GM23338 (cell line): ENCODE results near the gene NUP50. TPM values are rescaled to one million over a fixed set of nuclear protein-coding genes. Genes with fewer than 3 reads are reported as not detected.

Experiments
- ATAC-seq: fragments of 200-7000 bp; cut with Tn5 transposase; 3 replicates; pipeline ENCODE4 v1.9.1; 2020
- DNase-seq: peaks from one replicate; pipeline ENCODE4 v3.0.0-alpha.2; 2015; ENCODE audit warnings: low spot score
- H2AFZ ChIP-seq: fragments of 200-600 bp; sonication (generic); 2 replicates; pipeline ENCODE4 v1.8.0; 2016; ENCODE audit warnings: antibody characterized with exemption, mild to moderate bottlenecking, moderate library complexity
- H3F3A ChIP-seq: fragments of 200-600 bp; sonication (generic); replicated peaks from 2 replicates; pipeline ENCODE4 v1.8.0; 2017; ENCODE audit warnings: antibody characterized with exemption, mixed run types, low read depth
- H3K27ac ChIP-seq: fragments of 200-600 bp; sonication (generic); 2 replicates; pipeline ENCODE4 v1.6.1; 2016; ENCODE audit warnings: low read depth
- H3K27me3 ChIP-seq: fragments of 200-600 bp; sonication (generic); 2 replicates; pipeline ENCODE4 v1.8.0; 2016; ENCODE audit warnings: mild to moderate bottlenecking, mixed run types, moderate library complexity; ENCODE audit not compliant: insufficient read depth
- H3K36me3 ChIP-seq: fragments of 200-600 bp; sonication (generic); 2 replicates; pipeline ENCODE4 v1.8.0; 2016; ENCODE audit warnings: mild to moderate bottlenecking; ENCODE audit not compliant: insufficient read depth
- H3K4me1 ChIP-seq: fragments of 200-600 bp; sonication (generic); 2 replicates; pipeline ENCODE4 v1.8.0; 2016; ENCODE audit warnings: mild to moderate bottlenecking, moderate library complexity; ENCODE audit not compliant: insufficient read depth
- H3K4me2 ChIP-seq: fragments of 200-600 bp; sonication (generic); 2 replicates; pipeline ENCODE4 v1.7.1; 2017; ENCODE audit warnings: mixed run types
- H3K4me3 ChIP-seq: fragments of 200-600 bp; sonication (generic); 2 replicates; pipeline ENCODE4 v1.6.1; 2016; ENCODE audit warnings: mixed run types
- H3K79me2 ChIP-seq: fragments of 200-600 bp; sonication (generic); replicated peaks from 2 replicates; pipeline ENCODE4 v1.8.0; 2017; ENCODE audit warnings: mild to moderate bottlenecking; ENCODE audit not compliant: insufficient read depth
- H3K9me2 ChIP-seq: fragments of 200-600 bp; sonication (generic); 2 replicates; pipeline ENCODE4 v1.8.0; 2017; ENCODE audit not compliant: insufficient read depth
- H4K20me1 ChIP-seq: fragments of 200-600 bp; sonication (generic); replicated peaks from 2 replicates; pipeline ENCODE4 v1.8.0; 2017; ENCODE audit warnings: mild to moderate bottlenecking; ENCODE audit not compliant: insufficient read depth
- H3K27ac Mint-ChIP-seq: 2 replicates; pipeline ENCODE4 v1.8.0; 2020; ENCODE audit warnings: inconsistent platforms, mild to moderate bottlenecking, moderate library complexity, mixed read lengths
- H3K27me3 Mint-ChIP-seq: 3 replicates; pipeline ENCODE4 v1.8.0; 2022; ENCODE audit warnings: low read depth, mild to moderate bottlenecking, moderate library complexity, mixed read lengths, inconsistent platforms; ENCODE audit not compliant: insufficient read depth, poor library complexity
- H3K36me3 Mint-ChIP-seq: 3 replicates; pipeline ENCODE4 v1.8.0; 2021; ENCODE audit warnings: low read depth, mild to moderate bottlenecking, inconsistent platforms, moderate library complexity, mixed read lengths
- H3K4me1 Mint-ChIP-seq: 3 replicates; pipeline ENCODE4 v1.8.0; 2020; ENCODE audit warnings: mild to moderate bottlenecking, inconsistent platforms, mixed read lengths
- H3K4me3 Mint-ChIP-seq: 3 replicates; pipeline ENCODE4 v1.8.0; 2021; ENCODE audit warnings: moderate library complexity, mild to moderate bottlenecking, inconsistent platforms, mixed read lengths
- H3K9me3 Mint-ChIP-seq: 3 replicates; pipeline ENCODE4 v1.8.0; 2020; ENCODE audit warnings: moderate library complexity, mild to moderate bottlenecking, inconsistent platforms, mixed read lengths
- CREB1 ChIP-seq: fragments of 250-450 bp; sonication (Bioruptor Pico); IDR thresholded peaks from 2 replicates; pipeline ENCODE4 v1.5.0; 2020; ENCODE audit warnings: low read depth, mild to moderate bottlenecking, moderate library complexity
- CTCF ChIP-seq, 2 experiments: fragments of 200-600 bp in 1 of 2; sonication (generic) in 1 of 2; conservative IDR thresholded peaks; 2 replicates each; pipeline versions ENCODE4 v1.5.1 to v1.6.1; 2016 to 2017; ENCODE audit warnings: antibody characterized with exemption in 2 of 2, low read depth in 2 of 2, mild to moderate bottlenecking in 2 of 2, moderate library complexity in 1 of 2
- ETS1 ChIP-seq: IDR thresholded peaks from 2 replicates; pipeline ENCODE4 v1.6.1; 2016; ENCODE audit warnings: antibody characterized with exemption
- EZH2 ChIP-seq: fragments of 200-600 bp; sonication (generic); IDR thresholded peaks from one replicate; pipeline ENCODE4 v1.8.0; 2017; ENCODE audit warnings: antibody characterized with exemption, mild to moderate bottlenecking, low read depth; ENCODE audit not compliant: unreplicated experiment
- EZH2phosphoT487 ChIP-seq: fragments of 200-600 bp; sonication (generic); IDR thresholded peaks from one replicate; pipeline ENCODE4 v1.8.1; 2018; ENCODE audit warnings: antibody characterized with exemption; ENCODE audit not compliant: unreplicated experiment
- JUNB ChIP-seq: IDR thresholded peaks from one replicate; pipeline ENCODE4 v1.6.1; 2016; ENCODE audit warnings: antibody characterized with exemption; ENCODE audit not compliant: unreplicated experiment
- NANOG ChIP-seq: IDR thresholded peaks from 2 replicates; pipeline ENCODE4 v1.6.1; 2016; ENCODE audit warnings: antibody characterized with exemption, borderline replicate concordance
- POLR2AphosphoS5 ChIP-seq: IDR thresholded peaks from 2 replicates; pipeline ENCODE4 v1.6.1; 2016; ENCODE audit warnings: antibody characterized with exemption, low read depth
- STAT1 ChIP-seq: IDR thresholded peaks from one replicate; pipeline ENCODE4 v1.6.1; 2016; ENCODE audit warnings: antibody characterized with exemption; ENCODE audit not compliant: unreplicated experiment
- ZNF331 ChIP-seq: fragments of 250-450 bp; sonication (Bioruptor Pico); IDR thresholded peaks from 2 replicates; pipeline ENCODE4 v1.5.0; 2020; ENCODE audit warnings: low read depth, mild to moderate bottlenecking, moderate library complexity
- polyA plus RNA-seq: library from polyadenylated mRNA; unstranded; fragments of >200 nt; fragmentation: Nextera tagmentation; extraction: Ambion mirVana; gene quantifications from 2 replicates; pipeline ENCODE4 v1.2.1, GENCODE V29; 2016
- total RNA-seq: library from RNA; depleted of rRNA; stranded (reverse); fragments of >200 nt; shearing (Covaris generic); gene quantifications from 2 replicates; pipeline ENCODE4 v1.2.3, GENCODE V29; 2014
- TF ChIP-seq, protein P1 (sequence below): IDR thresholded peaks from one replicate; pipeline ENCODE4 v1.6.1; 2018; ENCODE audit warnings: antibody characterized with exemption; ENCODE audit not compliant: unreplicated experiment

NUP50 gene
- total and polyA plus RNA-seq, 2 experiments from 2014 or later: 45.9 to 96.6 TPM

- no peak for TF ChIP-seq ZNF331
- TF ChIP-seq POLR2AphosphoS5: no peak
- no peak for TF ChIP-seq EZH2phosphoT487
- no peak for TF ChIP-seq EZH2
- no peak for TF ChIP-seq STAT1
- no peak for TF ChIP-seq ETS1
Measured at GRCh38 chr22:45235101-45235777, 71.5 kb downstream of the NUP50 start (continued).

DNA sequence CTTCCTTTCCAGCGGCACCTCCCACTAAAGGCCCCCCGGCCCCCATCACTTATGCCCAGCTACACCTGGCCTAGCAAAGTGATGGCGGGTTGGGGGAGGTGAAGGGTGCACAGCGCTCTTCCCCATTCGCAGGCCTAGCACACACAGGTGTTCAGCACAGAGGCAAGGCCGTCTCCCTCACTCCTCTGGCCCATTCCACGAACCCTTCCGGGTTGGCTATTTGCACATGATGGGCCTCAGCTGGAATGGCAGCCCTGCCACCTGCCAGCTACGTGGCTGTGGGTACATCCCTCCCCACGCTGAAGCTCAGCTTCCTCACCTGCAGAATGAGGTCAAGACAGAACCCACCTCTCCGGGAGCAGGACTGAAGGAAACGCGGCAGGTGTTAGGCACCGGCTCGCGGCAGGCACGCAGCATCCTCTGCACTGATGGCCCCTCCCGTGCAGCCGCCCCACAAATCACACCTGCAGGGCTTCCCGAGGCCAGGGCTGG, 72.2 kb downstream of the NUP50 start:
- peaks cover 20% of the 10 kb centered on the region for H3K4me1 Mint-ChIP-seq
- TF ChIP-seq STAT1: no peak
- TF ChIP-seq JUNB: no peak
- TF ChIP-seq CREB1 (CRISPR knock-in tag): no peak
- TF ChIP-seq, protein P1, sequence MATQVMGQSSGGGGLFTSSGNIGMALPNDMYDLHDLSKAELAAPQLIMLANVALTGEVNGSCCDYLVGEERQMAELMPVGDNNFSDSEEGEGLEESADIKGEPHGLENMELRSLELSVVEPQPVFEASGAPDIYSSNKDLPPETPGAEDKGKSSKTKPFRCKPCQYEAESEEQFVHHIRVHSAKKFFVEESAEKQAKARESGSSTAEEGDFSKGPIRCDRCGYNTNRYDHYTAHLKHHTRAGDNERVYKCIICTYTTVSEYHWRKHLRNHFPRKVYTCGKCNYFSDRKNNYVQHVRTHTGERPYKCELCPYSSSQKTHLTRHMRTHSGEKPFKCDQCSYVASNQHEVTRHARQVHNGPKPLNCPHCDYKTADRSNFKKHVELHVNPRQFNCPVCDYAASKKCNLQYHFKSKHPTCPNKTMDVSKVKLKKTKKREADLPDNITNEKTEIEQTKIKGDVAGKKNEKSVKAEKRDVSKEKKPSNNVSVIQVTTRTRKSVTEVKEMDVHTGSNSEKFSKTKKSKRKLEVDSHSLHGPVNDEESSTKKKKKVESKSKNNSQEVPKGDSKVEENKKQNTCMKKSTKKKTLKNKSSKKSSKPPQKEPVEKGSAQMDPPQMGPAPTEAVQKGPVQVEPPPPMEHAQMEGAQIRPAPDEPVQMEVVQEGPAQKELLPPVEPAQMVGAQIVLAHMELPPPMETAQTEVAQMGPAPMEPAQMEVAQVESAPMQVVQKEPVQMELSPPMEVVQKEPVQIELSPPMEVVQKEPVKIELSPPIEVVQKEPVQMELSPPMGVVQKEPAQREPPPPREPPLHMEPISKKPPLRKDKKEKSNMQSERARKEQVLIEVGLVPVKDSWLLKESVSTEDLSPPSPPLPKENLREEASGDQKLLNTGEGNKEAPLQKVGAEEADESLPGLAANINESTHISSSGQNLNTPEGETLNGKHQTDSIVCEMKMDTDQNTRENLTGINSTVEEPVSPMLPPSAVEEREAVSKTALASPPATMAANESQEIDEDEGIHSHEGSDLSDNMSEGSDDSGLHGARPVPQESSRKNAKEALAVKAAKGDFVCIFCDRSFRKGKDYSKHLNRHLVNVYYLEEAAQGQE: no peak
- TF ChIP-seq ETS1: no peak
- TF ChIP-seq ZNF331: no peak
- TF ChIP-seq POLR2AphosphoS5: no peak
- TF ChIP-seq NANOG: no peak
- no peak for TF ChIP-seq EZH2
- no peak for TF ChIP-seq CTCF (conservative IDR thresholded peaks at IDR 0.05; ENCODE audit: low read depth in 2 of 2)

More for the DNA sequence above, 72.2 kb downstream of the NUP50 start:
- Histone ChIP-seq H3F3A (peaks cover 4% of the 10 kb centered on the region; the same call in 1 of the 2 replicates), H3K4me3 (no peak overlapping the region), H3K9me2 (no peaks in the 10 kb centered on the region), H3K4me2 (no peak overlapping the region), H3K27ac (no peak overlapping the region), H4K20me1 (peaks cover 18% of the 10 kb centered on the region), H2AFZ (no peak overlapping the region), H3K79me2 (peaks cover 48% of the 10 kb centered on the region), H3K4me1 (peaks cover 10% of the 10 kb centered on the region), H3K36me3 (no peaks in the 10 kb centered on the region), H3K27me3 (peaks cover 9% of the 10 kb centered on the region; the same call in 1 of the 2 replicates)
- H3K36me3 Mint-ChIP-seq: no peaks in the 10 kb centered on the region; the same call in 1 of the 3 replicates
- no peaks in the 10 kb centered on the region for H3K9me3 Mint-ChIP-seq
- DNase-seq: no peak
- no peak overlapping the region for H3K27ac Mint-ChIP-seq
- peaks cover 21% of the 10 kb centered on the region for H3K27me3 Mint-ChIP-seq
- no peak overlapping the region for H3K4me3 Mint-ChIP-seq
- no peak for ATAC-seq
